SK-MEL-5 (cell line): ENCODE measurements around the gene MPPE1. TPM values are rescaled to one million over a fixed set of nuclear protein-coding genes. Genes with fewer than 3 reads are reported as not detected.

Experiments
- DNase-seq: peaks from one replicate; pipeline ENCODE4 v3.0.0-alpha.2; 2016; ENCODE audit warnings: low read depth, low spot score
- in situ Hi-C: cut with HindIII; loops from 2 replicates; pipeline ENCODE4 v1.10.0; 2016; ENCODE audit warnings: low sequenced_read_pairs, high pct_unique_total_duplicates, low pct_unique_long_range_greater_than_20kb
- total RNA-seq: library from RNA; depleted of rRNA; stranded (reverse); fragments of >200 nt; shearing (Covaris generic); gene quantifications from 2 replicates; pipeline ENCODE4 v1.2.3, GENCODE V29; 2014; rRNA removed

MPPE1 gene
- total RNA-seq, 1 experiment from 2014 or later, result 21.7 TPM

DNA sequence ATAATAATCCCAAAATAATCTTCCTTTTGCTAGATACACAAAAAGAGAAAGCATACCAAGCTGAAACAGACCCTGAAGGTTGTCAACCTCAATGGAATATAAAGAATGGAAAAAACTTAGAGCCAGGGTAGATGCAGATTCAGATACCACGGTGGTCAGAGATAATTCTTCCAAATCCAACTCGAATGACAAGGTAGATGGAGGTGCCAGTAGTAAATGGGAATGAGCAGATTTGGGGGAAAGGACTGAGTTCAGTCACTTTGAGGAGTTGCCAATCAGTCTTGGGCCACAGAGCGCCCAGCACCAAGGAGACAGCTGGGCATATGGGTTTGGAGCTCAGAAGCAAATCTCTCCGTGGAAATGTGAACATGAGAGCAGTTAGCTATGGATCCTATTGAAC, 60.3 kb downstream of the MPPE1 start:
- in situ Hi-C loops, result no loop called here
- DNase-seq, result no peak

DNA sequence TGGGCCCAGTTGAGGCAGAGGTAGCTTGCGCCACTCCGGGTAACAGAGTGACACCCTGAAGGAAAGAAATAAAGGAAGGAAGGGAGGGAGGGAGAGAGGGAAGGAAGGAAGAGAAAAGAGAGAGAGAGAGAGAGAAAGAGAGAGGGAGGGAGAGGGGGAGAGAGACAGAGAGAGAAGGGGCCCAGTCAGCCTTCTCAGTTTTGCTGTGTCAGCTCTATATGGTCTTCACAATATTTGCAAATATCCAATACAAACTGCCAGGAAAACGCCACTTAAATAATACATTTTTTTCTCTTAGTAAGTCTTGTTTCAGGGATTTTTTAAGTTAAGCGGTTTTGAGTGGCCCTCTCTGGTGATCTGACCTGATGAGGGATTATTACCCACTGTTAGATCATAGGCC, 62.5 kb downstream of the MPPE1 start:
- DNase-seq, result no peak
- in situ Hi-C loops, result no loop called here

DNA sequence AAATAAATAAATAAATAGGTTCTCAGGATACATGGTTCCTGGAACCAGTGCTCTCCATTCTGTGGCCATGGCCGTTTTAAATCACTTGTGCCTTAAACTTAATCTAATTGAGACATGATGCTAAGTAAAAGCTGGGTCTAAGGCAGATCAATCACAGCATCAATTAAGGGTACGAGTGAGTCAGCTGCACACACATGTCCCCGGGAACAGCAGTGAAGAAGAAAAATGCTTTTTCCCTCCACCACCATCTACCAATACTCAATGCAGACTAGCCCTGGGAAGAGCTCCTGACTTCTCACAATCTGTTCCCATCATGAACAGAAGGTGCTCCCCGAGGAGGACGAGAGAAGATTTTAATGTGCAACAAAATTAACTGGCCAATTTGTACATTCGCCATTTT, 63.7 kb downstream of the MPPE1 start:
- DNase-seq, result no peak
- in situ Hi-C loops, result no loop called here

DNA sequence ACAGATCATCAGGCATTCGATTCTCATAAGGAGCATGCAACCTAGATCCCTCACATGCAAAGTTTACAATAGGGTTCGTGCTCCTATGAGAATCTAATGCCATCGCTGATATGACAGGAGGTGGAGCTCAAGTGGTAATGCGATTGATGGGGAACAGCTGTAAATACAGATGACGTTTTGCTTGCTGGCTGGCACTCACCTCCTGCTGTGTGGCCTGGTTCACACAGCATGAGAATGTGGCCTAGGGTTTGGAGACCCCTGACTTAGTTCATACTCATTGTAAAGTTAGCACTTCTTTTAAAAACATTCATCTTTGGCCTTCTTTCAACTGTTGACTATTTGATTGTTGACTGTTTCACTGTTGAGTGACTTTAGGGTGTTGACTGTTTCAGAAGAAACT, 65.6 kb downstream of the MPPE1 start:
- in situ Hi-C loops, result no loop called here
- no peak for DNase-seq

DNA sequence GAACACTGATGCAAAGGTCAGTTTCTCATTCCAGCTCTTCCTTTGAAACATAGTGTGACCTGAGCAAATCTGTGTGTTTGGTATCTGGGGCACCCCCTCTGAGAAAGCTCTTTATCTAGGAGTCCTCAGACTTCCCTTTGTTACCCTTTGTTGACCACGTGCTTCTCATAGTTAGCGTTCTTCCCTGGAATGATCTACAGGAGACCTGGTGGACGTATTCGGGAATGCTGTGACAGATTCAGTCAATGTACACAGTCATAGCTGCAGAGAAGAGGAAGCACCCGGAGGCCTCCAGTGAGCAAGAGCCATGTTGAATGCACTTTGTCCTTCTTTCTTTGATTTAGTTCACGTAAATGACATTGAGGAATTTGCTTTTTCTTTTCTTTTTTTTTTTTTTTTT, 67.6 kb downstream of the MPPE1 start:
- DNase-seq, result peak; percentile 96
- in situ Hi-C loops, result no loop called here

DNA sequence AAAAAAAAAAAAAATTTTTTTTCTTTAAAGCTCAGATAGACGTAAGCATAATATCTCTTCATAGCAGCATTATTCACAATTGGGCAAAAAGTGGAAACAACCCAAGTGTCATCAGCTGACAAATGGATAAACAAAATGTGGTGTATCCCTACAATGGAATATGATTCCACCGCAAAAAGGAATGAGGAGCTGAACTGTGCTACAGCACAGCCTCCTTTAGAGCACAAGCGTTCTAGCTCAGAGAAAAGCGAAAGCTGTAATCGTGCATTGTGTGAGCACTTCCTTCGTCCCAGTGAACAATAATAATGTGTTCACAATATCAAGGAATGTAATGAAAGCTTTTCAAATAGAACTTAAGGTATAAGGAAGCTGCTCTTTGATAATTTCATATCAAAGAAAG, 68.6 kb downstream of the MPPE1 start:
- in situ Hi-C loops, result no loop called here
- DNase-seq, result peak; percentile 57

DNA sequence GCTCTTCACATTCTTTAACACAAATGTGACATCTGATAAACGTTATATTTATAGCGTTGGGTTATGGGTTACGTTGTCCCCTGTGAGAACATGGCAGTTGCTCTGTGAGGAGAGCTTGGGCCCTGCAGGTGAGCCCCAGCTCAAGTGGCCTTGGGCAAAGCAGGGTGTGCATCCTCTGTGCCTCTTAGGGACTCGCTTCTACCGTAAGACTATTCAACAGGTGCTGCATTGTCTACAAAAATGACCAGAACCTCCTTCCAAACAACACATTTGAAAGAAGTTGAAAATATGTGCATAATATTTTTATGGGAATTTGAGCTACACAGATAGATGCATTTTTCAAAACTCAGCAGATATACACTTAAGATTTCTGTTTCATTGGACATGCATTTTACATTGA, 73.3 kb downstream of the MPPE1 start:
- in situ Hi-C loops, result no loop called here

More for the DNA sequence above, 73.3 kb downstream of the MPPE1 start:
- no peak for DNase-seq

Other genes with a start within 250 kb of the MPPE1 start
- gene GNAL, start 219.1 kb downstream of the MPPE1 start, total RNA-seq, result 18.8 and 27.4 TPM in 2 replicates
- gene CHMP1B, start 56.9 kb downstream of the MPPE1 start, total RNA-seq, result 163 and 180 TPM in 2 replicates
- gene IMPA2, start 73.2 kb upstream of the MPPE1 start, total RNA-seq, result 15.1 and 18.7 TPM in 2 replicates
- gene ANKRD62, start 185.5 kb upstream of the MPPE1 start, total RNA-seq, result 0.29 and 0.37 TPM in 2 replicates